GM12878 (cell line): Measurements from ENCODE around the gene CHAD. TPM values are rescaled to one million over a fixed set of nuclear protein-coding genes. Genes with fewer than 3 reads are reported as not detected.

ENCODE experiments used
- ATAC-seq: fragments of 200-7000 bp; cut with Tn5 transposase; 3 replicates; pipeline ENCODE4 v1.9.1; 2020; ENCODE audit warnings: mild to moderate bottlenecking, moderate library complexity
- BruUV-seq: library from RNA; stranded (reverse); fragments of 400-500 nt; replicated peaks from 2 replicates; lab custom pipeline; 2021; lab: Mats Ljungman, UMichigan
- CTCF ChIA-PET: fragments of 300-600 bp; sonication (Branson Sonifier 250); formaldehyde crosslinking; extraction: SDS; loops from one replicate; lab custom pipeline; 2021; ENCODE audit warnings: inconsistent platforms; lab: Yijun Ruan, JAX
- POLR2A ChIA-PET: fragments of 350-600 bp; formaldehyde crosslinking; extraction: SDS; loops from one replicate; lab custom pipeline; 2021; ENCODE audit warnings: inconsistent platforms; lab: Charles Lee
- RAD21 ChIA-PET: fragments of 300-600 bp; sonication (Branson Sonifier 250); formaldehyde crosslinking; loops from one replicate; lab custom pipeline; 2023; ENCODE audit warnings: antibody characterized with exemption; ENCODE audit not compliant: unreplicated experiment; lab: Charles Lee
- SMC1A ChIA-PET: fragments of 300-600 bp; sonication (Branson Sonifier 250); formaldehyde crosslinking; loops from one replicate; lab custom pipeline; 2023; ENCODE audit not compliant: unreplicated experiment, uncharacterized antibody; lab: Charles Lee
- DNase-seq: peaks from one replicate; pipeline ENCODE4 v3.0.0-alpha.2; 2011; ENCODE audit warnings: low read depth, low spot score
- FAIRE-seq: peaks from 3 replicates; lab custom pipeline; 2011; peaks lifted over from hg19 to GRCh38; lab: Jason Lieb, UNC
- H2AFZ ChIP-seq: 2 replicates; pipeline ENCODE4 v1.6.0; 2011; ENCODE audit warnings: low read depth, low read length, control low read depth; ENCODE audit not compliant: control insufficient read depth
- H3K27ac ChIP-seq: 2 replicates; pipeline ENCODE4 v1.5.1; 2011; ENCODE audit warnings: control low read depth; ENCODE audit not compliant: control insufficient read depth, insufficient read depth
- H3K27me3 ChIP-seq, 2 experiments: replicated peaks in 1 of 2; 2 replicates each; pipeline versions ENCODE4 v1.6.0 to v1.6.1; 2011; ENCODE audit warnings: low read length in 1 of 2; ENCODE audit not compliant: control insufficient read depth in 2 of 2, insufficient read depth in 2 of 2
- H3K36me3 ChIP-seq, 2 experiments: 2 replicates each; pipeline ENCODE4 v1.5.1; 2011; ENCODE audit warnings: low read length in 1 of 2; ENCODE audit not compliant: control insufficient read depth in 2 of 2, insufficient read depth in 2 of 2
- H3K4me1 ChIP-seq: 2 replicates; pipeline ENCODE4 v1.6.1; 2011; ENCODE audit warnings: mild to moderate bottlenecking, low read length, moderate library complexity, mixed read lengths; ENCODE audit not compliant: control insufficient read depth, insufficient read depth
- H3K4me2 ChIP-seq: 2 replicates; pipeline ENCODE4 v1.6.0; 2011; ENCODE audit warnings: control low read depth; ENCODE audit not compliant: control insufficient read depth, insufficient read depth
- H3K4me3 ChIP-seq: fragments of 200-600 bp; sonication (generic); 2 replicates; pipeline ENCODE4 v1.5.1; 2016
- H3K79me2 ChIP-seq: 2 replicates; pipeline ENCODE4 v1.6.0; 2011; ENCODE audit warnings: low read length; ENCODE audit not compliant: control insufficient read depth, insufficient read depth
- H3K9ac ChIP-seq: 2 replicates; pipeline ENCODE4 v1.8.0; 2011; ENCODE audit warnings: low read length, control low read depth, mixed read lengths; ENCODE audit not compliant: control insufficient read depth, insufficient read depth
- H3K9me3 ChIP-seq: replicated peaks from 3 replicates; pipeline ENCODE4 v1.5.1; 2011; ENCODE audit warnings: mild to moderate bottlenecking, low read length; ENCODE audit not compliant: control insufficient read depth, insufficient read depth
- H4K20me1 ChIP-seq: 2 replicates; pipeline ENCODE4 v1.6.0; 2011; ENCODE audit not compliant: control insufficient read depth, insufficient read depth
- ASH2L ChIP-seq: fragments of 300-600, 200-600 bp; sonication (generic); IDR thresholded peaks from 2 replicates; pipeline ENCODE4 v1.6.1; 2017; ENCODE audit warnings: low read depth, mild to moderate bottlenecking, borderline replicate concordance
- ATF7 ChIP-seq: fragments of 450-650 bp; IDR thresholded peaks from 2 replicates; pipeline ENCODE4 v1.6.1; 2016; ENCODE audit warnings: low read depth, mild to moderate bottlenecking
- CBX3 ChIP-seq: fragments of 200-600 bp; sonication (generic); IDR thresholded peaks from 2 replicates; pipeline ENCODE4 v1.6.1; 2016; ENCODE audit warnings: low read depth, borderline replicate concordance
- CHD4 ChIP-seq: fragments of 200-600 bp; sonication (generic); IDR thresholded peaks from 2 replicates; pipeline ENCODE4 v1.6.1; 2016; ENCODE audit warnings: mild to moderate bottlenecking
- ESRRA ChIP-seq: IDR thresholded peaks from 2 replicates; pipeline ENCODE4 v1.6.1; 2012; ENCODE audit warnings: mild to moderate bottlenecking, low read length, improper control_type of control experiment
- KLF5 ChIP-seq: fragments of 450-650 bp; IDR thresholded peaks from 2 replicates; pipeline ENCODE4 v1.6.1; 2014; ENCODE audit warnings: mild to moderate bottlenecking; ENCODE audit not compliant: partially characterized antibody
- MEF2A ChIP-seq: IDR thresholded peaks from 2 replicates; pipeline ENCODE4 v1.6.1; 2011; ENCODE audit warnings: low read depth, mild to moderate bottlenecking, low read length, moderate library complexity; ENCODE audit not compliant: insufficient read depth
- NFYB ChIP-seq: IDR thresholded peaks from 2 replicates; pipeline ENCODE4 v1.6.1; 2011; ENCODE audit warnings: low read depth, mild to moderate bottlenecking, low read length, improper control_type of control experiment, moderate library complexity; ENCODE audit not compliant: insufficient read depth
- PML ChIP-seq: IDR thresholded peaks from 2 replicates; pipeline ENCODE4 v1.6.1; 2012; ENCODE audit warnings: low read length, inconsistent platforms
- RB1 ChIP-seq: fragments of 450-650 bp; formaldehyde crosslinking; IDR thresholded peaks from 2 replicates; pipeline ENCODE4 v1.6.1; 2017; ENCODE audit warnings: mild to moderate bottlenecking, borderline replicate concordance
- RUNX3 ChIP-seq: IDR thresholded peaks from 2 replicates; pipeline ENCODE4 v1.6.1; 2012; ENCODE audit warnings: low read length, inconsistent platforms
- ZSCAN29 ChIP-seq: fragments of 450-650 bp; IDR thresholded peaks from 2 replicates; pipeline ENCODE4 v1.6.1; 2017; ENCODE audit warnings: mild to moderate bottlenecking, moderate library complexity
- WGBS: methylation state at CpG from one replicate; pipeline ENCODE4 v1.1.6; 2016; ENCODE audit warnings: low lambda C conversion rate; ENCODE audit not compliant: insufficient replicate concordance, insufficient coverage; ENCODE audit errors: missing lambda C conversion rate; 5-methylcytosine and 5-hydroxymethylcytosine counted together
- in situ Hi-C: fragments of 300-500 bp; cut with MboI; formaldehyde crosslinking; loops from 9 replicates; pipeline ENCODE4 v1.14.3; 2018; ENCODE audit warnings: mixed read lengths
- intact Hi-C: fragments of 100-400 bp; cut with micrococcal nuclease; formaldehyde crosslinking; loops from one replicate; pipeline ENCODE4 v1.14.2; 2022; ENCODE audit not compliant: unreplicated experiment
- polyA plus RNA-seq, 11 experiments: library from polyadenylated mRNA; depleted of rRNA in 4 of 11; unstranded in 6 of 11; stranded (reverse) in 5 of 11; fragments of >200 nt; fragmentation: Nextera tagmentation in 4 of 11; fragmentation: Illumina TruSeq in 1 of 11; extraction: Ambion mirVana in 4 of 11; extraction: Trizol in 1 of 11; gene quantifications; 1 replicate in 1 of 11; 2 replicates in 10 of 11; pipeline versions ENCODE4 v1.2.1 to v1.2.3, GENCODE V29; 2011 to 2016; ENCODE audit warnings: inconsistent platforms in 2 of 11, missing spikeins in 2 of 11, low read depth in 1 of 11
- total RNA-seq, 4 experiments: library from RNA; depleted of rRNA in 3 of 4; stranded (reverse); fragments of >200 nt in 3 of 4; fragmentation: Illumina TruSeq in 1 of 4; extraction: Trizol in 1 of 4; gene quantifications; 2 replicates each; pipeline versions ENCODE4 v1.2.1 to v1.2.3, GENCODE V29; 2013 to 2021
- TF ChIP-seq, protein P1 (sequence below), 3 experiments: IDR thresholded peaks in 2 of 3; conservative IDR thresholded peaks in 1 of 3; 2 replicates each; pipeline ENCODE4 v1.5.1; 2011; ENCODE audit warnings: low read depth in 3 of 3, low read length in 3 of 3, mild to moderate bottlenecking in 3 of 3, control low read depth in 2 of 3, moderate library complexity in 2 of 3, inconsistent platforms in 1 of 3, mixed read lengths in 1 of 3; ENCODE audit not compliant: control insufficient read depth in 2 of 3, insufficient read depth in 1 of 3; ENCODE audit errors: extremely low read depth in 1 of 3
- TF ChIP-seq, protein P2 (sequence below): fragments of 450-650 bp; formaldehyde crosslinking; IDR thresholded peaks from 2 replicates; pipeline ENCODE4 v1.4.0; 2020; ENCODE audit warnings: mild to moderate bottlenecking, moderate library complexity
- TF ChIP-seq, protein P3 (sequence below): fragments of 450-650 bp; IDR thresholded peaks from 2 replicates; pipeline ENCODE4 v1.6.1; 2017; ENCODE audit warnings: borderline replicate concordance

Gene CHAD
- total and polyA plus RNA-seq, 10 of the 15 experiments (the other 5 are each of a cell fraction or from before 2014, with no cell fraction given), result 0.06 TPM; not detected in 9

GRCh38 chr17:50482516-50482915, 13.8 kb upstream of the CHAD start (continued):
- TF ChIP-seq, protein P1, sequence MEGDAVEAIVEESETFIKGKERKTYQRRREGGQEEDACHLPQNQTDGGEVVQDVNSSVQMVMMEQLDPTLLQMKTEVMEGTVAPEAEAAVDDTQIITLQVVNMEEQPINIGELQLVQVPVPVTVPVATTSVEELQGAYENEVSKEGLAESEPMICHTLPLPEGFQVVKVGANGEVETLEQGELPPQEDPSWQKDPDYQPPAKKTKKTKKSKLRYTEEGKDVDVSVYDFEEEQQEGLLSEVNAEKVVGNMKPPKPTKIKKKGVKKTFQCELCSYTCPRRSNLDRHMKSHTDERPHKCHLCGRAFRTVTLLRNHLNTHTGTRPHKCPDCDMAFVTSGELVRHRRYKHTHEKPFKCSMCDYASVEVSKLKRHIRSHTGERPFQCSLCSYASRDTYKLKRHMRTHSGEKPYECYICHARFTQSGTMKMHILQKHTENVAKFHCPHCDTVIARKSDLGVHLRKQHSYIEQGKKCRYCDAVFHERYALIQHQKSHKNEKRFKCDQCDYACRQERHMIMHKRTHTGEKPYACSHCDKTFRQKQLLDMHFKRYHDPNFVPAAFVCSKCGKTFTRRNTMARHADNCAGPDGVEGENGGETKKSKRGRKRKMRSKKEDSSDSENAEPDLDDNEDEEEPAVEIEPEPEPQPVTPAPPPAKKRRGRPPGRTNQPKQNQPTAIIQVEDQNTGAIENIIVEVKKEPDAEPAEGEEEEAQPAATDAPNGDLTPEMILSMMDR (IDR thresholded peaks at IDR 0.05 in 2 of 3, conservative IDR thresholded peaks at IDR 0.05 in 1 of 3; ENCODE audit: control insufficient read depth in 2 of 3, extremely low read depth in 1 of 3, insufficient read depth in 1 of 3, low read depth in 3 of 3, low read length in 3 of 3), result peak; percentile 92 to 98 (median 92); a peak in 5 of 6 replicates
- TF ChIP-seq RB1 (0 out of 2 replicates have a peak, but pooled peaks have one; percentile 60), CBX3 (no peak), ATF7 (peak; percentile 29; the same call in 1 of the 2 replicates), CHD4 (no peak), ESRRA (peak; percentile 81), RUNX3 (peak; percentile 88), PML (no peak), MEF2A (0 out of 2 replicates have a peak, but pooled peaks have one; percentile 18)

DNA sequence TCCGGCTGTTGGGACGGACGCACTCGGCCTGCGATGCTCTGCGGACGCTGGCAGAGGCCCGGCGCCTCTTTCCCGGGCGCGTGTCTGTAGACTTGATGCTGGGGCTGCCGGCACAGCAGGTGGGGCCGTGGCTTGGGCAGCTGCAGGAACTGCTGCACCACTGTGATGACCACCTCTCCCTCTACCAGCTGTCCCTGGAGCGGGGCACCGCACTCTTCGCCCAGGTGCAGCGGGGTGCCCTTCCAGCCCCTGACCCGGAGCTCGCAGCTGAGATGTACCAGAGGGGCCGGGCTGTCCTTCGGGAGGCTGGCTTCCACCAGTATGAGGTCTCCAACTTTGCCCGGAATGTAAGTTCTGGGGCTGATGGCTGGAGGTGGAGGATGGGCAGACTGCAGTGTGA, 13.4 kb upstream of the CHAD start:
- no peak for ATAC-seq
- no peaks in the 10 kb centered on the region for H3K27me3 ChIP-seq
- no peaks in the 10 kb centered on the region for H3K79me2 ChIP-seq
- intact Hi-C loops (loop anchor here (1.0 kb wide), 3 partner anchors 60 to 213 kb away; no protein-coding TSS in a partner anchor), in situ Hi-C loops (loop anchor here (10.0 kb wide), 1 partner anchor 143 kb away; no protein-coding TSS in a partner anchor)
- no peak overlapping the region for H3K4me3 ChIP-seq
- SMC1A ChIA-PET, result interaction anchor here (0.9 to 2.6 kb wide), 4 partner anchors 60 to 252 kb away, joined by 3 to 8 read pairs (median 4); partner anchors contain the start of gene LRRC59
- H3K9me3 ChIP-seq, result no peaks in the 10 kb centered on the region
- no peak overlapping the region for H3K9ac ChIP-seq
- CTCF ChIA-PET, result interaction anchor here (0.7 to 4.4 kb wide), 14 partner anchors 11 to 213 kb away, joined by 3 to 23 read pairs (median 6); no protein-coding TSS in a partner anchor
- no peak overlapping the region for H2AFZ ChIP-seq
- no TSS peak for BruUV-seq
- no peak overlapping the region for H3K27ac ChIP-seq
- no peak for FAIRE-seq
- H4K20me1 ChIP-seq, result no peaks in the 10 kb centered on the region
- peaks cover 0 to 10% of the 10 kb centered on the region in 2 experiments; a peak in 2 of 4 replicates for H3K36me3 ChIP-seq
- no peak overlapping the region for H3K4me2 ChIP-seq
- RAD21 ChIA-PET, result interaction anchor here (0.5 to 1.2 kb wide), 6 partner anchors 22 to 144 kb away, joined by 3 to 5 read pairs (median 3); no protein-coding TSS in a partner anchor
- POLR2A ChIA-PET, result no interaction called here
- H3K4me1 ChIP-seq, result no peaks in the 10 kb centered on the region
- no peak for DNase-seq
- 69% methylated on average over 23 of the region's 23 CpGs for WGBS
- TF ChIP-seq KLF5 (no peak), NFYB (no peak), ASH2L (no peak), ZSCAN29 (no peak)
- TF ChIP-seq, protein P2, sequence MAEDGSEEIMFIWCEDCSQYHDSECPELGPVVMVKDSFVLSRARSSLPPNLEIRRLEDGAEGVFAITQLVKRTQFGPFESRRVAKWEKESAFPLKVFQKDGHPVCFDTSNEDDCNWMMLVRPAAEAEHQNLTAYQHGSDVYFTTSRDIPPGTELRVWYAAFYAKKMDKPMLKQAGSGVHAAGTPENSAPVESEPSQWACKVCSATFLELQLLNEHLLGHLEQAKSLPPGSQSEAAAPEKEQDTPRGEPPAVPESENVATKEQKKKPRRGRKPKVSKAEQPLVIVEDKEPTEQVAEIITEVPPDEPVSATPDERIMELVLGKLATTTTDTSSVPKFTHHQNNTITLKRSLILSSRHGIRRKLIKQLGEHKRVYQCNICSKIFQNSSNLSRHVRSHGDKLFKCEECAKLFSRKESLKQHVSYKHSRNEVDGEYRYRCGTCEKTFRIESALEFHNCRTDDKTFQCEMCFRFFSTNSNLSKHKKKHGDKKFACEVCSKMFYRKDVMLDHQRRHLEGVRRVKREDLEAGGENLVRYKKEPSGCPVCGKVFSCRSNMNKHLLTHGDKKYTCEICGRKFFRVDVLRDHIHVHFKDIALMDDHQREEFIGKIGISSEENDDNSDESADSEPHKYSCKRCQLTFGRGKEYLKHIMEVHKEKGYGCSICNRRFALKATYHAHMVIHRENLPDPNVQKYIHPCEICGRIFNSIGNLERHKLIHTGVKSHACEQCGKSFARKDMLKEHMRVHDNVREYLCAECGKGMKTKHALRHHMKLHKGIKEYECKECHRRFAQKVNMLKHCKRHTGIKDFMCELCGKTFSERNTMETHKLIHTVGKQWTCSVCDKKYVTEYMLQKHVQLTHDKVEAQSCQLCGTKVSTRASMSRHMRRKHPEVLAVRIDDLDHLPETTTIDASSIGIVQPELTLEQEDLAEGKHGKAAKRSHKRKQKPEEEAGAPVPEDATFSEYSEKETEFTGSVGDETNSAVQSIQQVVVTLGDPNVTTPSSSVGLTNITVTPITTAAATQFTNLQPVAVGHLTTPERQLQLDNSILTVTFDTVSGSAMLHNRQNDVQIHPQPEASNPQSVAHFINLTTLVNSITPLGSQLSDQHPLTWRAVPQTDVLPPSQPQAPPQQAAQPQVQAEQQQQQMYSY, result no peak
- TF ChIP-seq, protein P3, sequence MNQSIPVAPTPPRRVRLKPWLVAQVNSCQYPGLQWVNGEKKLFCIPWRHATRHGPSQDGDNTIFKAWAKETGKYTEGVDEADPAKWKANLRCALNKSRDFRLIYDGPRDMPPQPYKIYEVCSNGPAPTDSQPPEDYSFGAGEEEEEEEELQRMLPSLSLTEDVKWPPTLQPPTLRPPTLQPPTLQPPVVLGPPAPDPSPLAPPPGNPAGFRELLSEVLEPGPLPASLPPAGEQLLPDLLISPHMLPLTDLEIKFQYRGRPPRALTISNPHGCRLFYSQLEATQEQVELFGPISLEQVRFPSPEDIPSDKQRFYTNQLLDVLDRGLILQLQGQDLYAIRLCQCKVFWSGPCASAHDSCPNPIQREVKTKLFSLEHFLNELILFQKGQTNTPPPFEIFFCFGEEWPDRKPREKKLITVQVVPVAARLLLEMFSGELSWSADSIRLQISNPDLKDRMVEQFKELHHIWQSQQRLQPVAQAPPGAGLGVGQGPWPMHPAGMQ, result no peak
